Measurements from ENCODE around the gene COPB1.

Gene COPB1

GRCh38 chr11:14435717-14436512 is 63.7 kb downstream of the COPB1 start:
- H3K79me2 ChIP-seq (ENCODE audit: control insufficient read depth, insufficient read depth, low read length, unreplicated experiment): no peaks in the 10 kb centered on the region
- peaks cover 9% of the 10 kb centered on the region; the same call in 1 of the 2 replicates for H3K36me3 ChIP-seq (ENCODE audit: insufficient read depth, low read length)
- H3K27me3 ChIP-seq (ENCODE audit: insufficient read depth, low read length): no peaks in the 10 kb centered on the region
- no peak overlapping the region for H3K4me3 ChIP-seq (ENCODE audit: low read depth, low read length)
- no peak overlapping the region for H3K27ac ChIP-seq (ENCODE audit: low read depth, low read length)
- H3K4me1 ChIP-seq (ENCODE audit: control insufficient read depth, insufficient read depth, low read length, unreplicated experiment): no peaks in the 10 kb centered on the region
- no peak overlapping the region for H2AFZ ChIP-seq (ENCODE audit: low read length, unreplicated experiment)

GRCh38 chr11:14425621-14426020 is 74.0 kb downstream of the COPB1 start:
- H3K27me3 ChIP-seq (ENCODE audit: insufficient read depth, low read length): no peaks in the 10 kb centered on the region
- H3K4me3 ChIP-seq (ENCODE audit: low read depth, low read length): no peak overlapping the region
- H3K27ac ChIP-seq (ENCODE audit: low read depth, low read length): no peak overlapping the region
- H2AFZ ChIP-seq (ENCODE audit: low read length, unreplicated experiment): no peak overlapping the region
- H3K4me1 ChIP-seq (ENCODE audit: control insufficient read depth, insufficient read depth, low read length, unreplicated experiment): peaks cover 39% of the 10 kb centered on the region
- no peaks in the 10 kb centered on the region for H3K79me2 ChIP-seq (ENCODE audit: control insufficient read depth, insufficient read depth, low read length, unreplicated experiment)
- no peaks in the 10 kb centered on the region for H3K36me3 ChIP-seq (ENCODE audit: insufficient read depth, low read length)

DNA sequence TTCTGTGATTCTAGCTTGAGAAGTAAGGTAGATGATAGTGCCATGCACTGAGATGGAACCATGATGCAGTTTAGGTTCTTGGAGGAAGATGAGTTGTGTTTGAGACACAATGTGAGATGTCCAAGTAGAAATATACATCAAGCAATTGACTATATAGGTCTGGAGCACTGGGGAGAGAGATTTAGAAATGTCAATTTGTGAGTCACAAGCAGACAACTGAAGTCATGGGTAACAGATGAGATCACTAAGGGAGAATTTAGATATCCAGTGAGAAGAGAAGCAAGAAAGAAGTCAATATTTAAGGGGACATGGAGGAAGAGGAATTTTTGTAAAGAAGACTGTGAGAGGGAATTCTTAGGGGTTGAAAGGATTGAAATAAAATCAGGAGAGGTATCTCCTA is 75.5 kb downstream of the COPB1 start:
- H2AFZ ChIP-seq (ENCODE audit: low read length, unreplicated experiment): peak overlapping the region; percentile 39
- H3K4me1 ChIP-seq (ENCODE audit: control insufficient read depth, insufficient read depth, low read length, unreplicated experiment): peaks cover 46% of the 10 kb centered on the region
- peak overlapping the region; percentile 93 for H3K27ac ChIP-seq (ENCODE audit: low read depth, low read length)
- H3K36me3 ChIP-seq (ENCODE audit: insufficient read depth, low read length): no peaks in the 10 kb centered on the region
- H3K4me3 ChIP-seq (ENCODE audit: low read depth, low read length): peak overlapping the region; percentile 22; the same call in 1 of the 2 replicates
- H3K79me2 ChIP-seq (ENCODE audit: control insufficient read depth, insufficient read depth, low read length, unreplicated experiment): no peaks in the 10 kb centered on the region
- no peaks in the 10 kb centered on the region for H3K27me3 ChIP-seq (ENCODE audit: insufficient read depth, low read length)

GRCh38 chr11:14423633-14424032 is 76.0 kb downstream of the COPB1 start:
- Histone ChIP-seq H3K4me3 (ENCODE audit: low read depth, low read length) (peak overlapping the region; percentile 22; the same call in 1 of the 2 replicates), H3K27ac (ENCODE audit: low read depth, low read length) (peak overlapping the region; percentile 93), H3K36me3 (ENCODE audit: insufficient read depth, low read length) (no peaks in the 10 kb centered on the region), H2AFZ (ENCODE audit: low read length, unreplicated experiment) (peak overlapping the region; percentile 39), H3K27me3 (ENCODE audit: insufficient read depth, low read length) (no peaks in the 10 kb centered on the region), H3K4me1 (ENCODE audit: control insufficient read depth, insufficient read depth, low read length, unreplicated experiment) (peaks cover 48% of the 10 kb centered on the region), H3K79me2 (ENCODE audit: control insufficient read depth, insufficient read depth, low read length, unreplicated experiment) (no peaks in the 10 kb centered on the region)

GRCh38 chr11:14422814-14423182 is 76.8 kb downstream of the COPB1 start:
- H3K36me3 ChIP-seq (ENCODE audit: insufficient read depth, low read length): no peaks in the 10 kb centered on the region
- H2AFZ ChIP-seq (ENCODE audit: low read length, unreplicated experiment): no peak overlapping the region
- peaks cover 51% of the 10 kb centered on the region for H3K4me1 ChIP-seq (ENCODE audit: control insufficient read depth, insufficient read depth, low read length, unreplicated experiment)
- peak overlapping the region; percentile 93 for H3K27ac ChIP-seq (ENCODE audit: low read depth, low read length)
- H3K27me3 ChIP-seq (ENCODE audit: insufficient read depth, low read length): no peaks in the 10 kb centered on the region
- no peaks in the 10 kb centered on the region for H3K79me2 ChIP-seq (ENCODE audit: control insufficient read depth, insufficient read depth, low read length, unreplicated experiment)
- H3K4me3 ChIP-seq (ENCODE audit: low read depth, low read length): peak overlapping the region; percentile 19; the same call in 1 of the 2 replicates

- peaks cover 56% of the 10 kb centered on the region for H3K4me1 ChIP-seq (ENCODE audit: control insufficient read depth, insufficient read depth, low read length, unreplicated experiment)
- no peak overlapping the region for H2AFZ ChIP-seq (ENCODE audit: low read length, unreplicated experiment)
- peak overlapping the region; percentile 93 for H3K27ac ChIP-seq (ENCODE audit: low read depth, low read length)
- no peaks in the 10 kb centered on the region for H3K79me2 ChIP-seq (ENCODE audit: control insufficient read depth, insufficient read depth, low read length, unreplicated experiment)
- H3K36me3 ChIP-seq (ENCODE audit: insufficient read depth, low read length): no peaks in the 10 kb centered on the region
- no peaks in the 10 kb centered on the region for H3K27me3 ChIP-seq (ENCODE audit: insufficient read depth, low read length)
- H3K4me3 ChIP-seq (ENCODE audit: low read depth, low read length): peak overlapping the region; percentile 19; the same call in 1 of the 2 replicates
These were observed 77.4 kb downstream of the COPB1 start for GRCh38 chr11:14422052-14422813.

DNA sequence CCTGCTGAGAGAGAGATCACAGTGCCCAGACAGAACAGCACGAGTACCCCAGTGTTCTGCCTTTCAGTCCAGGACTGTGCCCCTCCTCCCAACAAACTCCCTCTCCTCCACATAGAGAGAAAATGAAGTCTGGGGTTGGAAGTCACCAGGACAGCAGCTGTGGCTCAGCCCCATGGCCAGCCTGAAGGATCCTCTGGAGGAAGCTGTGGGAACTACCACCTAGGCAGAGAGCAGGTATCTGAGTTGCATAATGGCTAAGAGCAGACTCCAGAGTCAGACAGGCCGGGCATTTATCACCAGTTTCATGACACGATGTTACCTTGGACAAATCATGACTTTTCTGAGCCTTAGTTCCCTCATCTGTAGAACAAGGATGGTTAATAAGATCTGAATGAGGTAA is 79.4 kb downstream of the COPB1 start:
- H3K27me3 ChIP-seq (ENCODE audit: insufficient read depth, low read length): no peaks in the 10 kb centered on the region
- H3K36me3 ChIP-seq (ENCODE audit: insufficient read depth, low read length): no peaks in the 10 kb centered on the region
- peaks cover 62% of the 10 kb centered on the region for H3K4me1 ChIP-seq (ENCODE audit: control insufficient read depth, insufficient read depth, low read length, unreplicated experiment)
- no peak overlapping the region for H2AFZ ChIP-seq (ENCODE audit: low read length, unreplicated experiment)
- no peak overlapping the region for H3K27ac ChIP-seq (ENCODE audit: low read depth, low read length)
- H3K79me2 ChIP-seq (ENCODE audit: control insufficient read depth, insufficient read depth, low read length, unreplicated experiment): no peaks in the 10 kb centered on the region
- H3K4me3 ChIP-seq (ENCODE audit: low read depth, low read length): no peak overlapping the region

- H2AFZ ChIP-seq (ENCODE audit: low read length, unreplicated experiment): peak overlapping the region; percentile 44
- peaks cover 61% of the 10 kb centered on the region for H3K4me1 ChIP-seq (ENCODE audit: control insufficient read depth, insufficient read depth, low read length, unreplicated experiment)
- no peaks in the 10 kb centered on the region for H3K27me3 ChIP-seq (ENCODE audit: insufficient read depth, low read length)
- H3K27ac ChIP-seq (ENCODE audit: low read depth, low read length): no peak overlapping the region; the same call in 1 of the 2 replicates
- H3K4me3 ChIP-seq (ENCODE audit: low read depth, low read length): no peak overlapping the region
- no peaks in the 10 kb centered on the region for H3K36me3 ChIP-seq (ENCODE audit: insufficient read depth, low read length)
- H3K79me2 ChIP-seq (ENCODE audit: control insufficient read depth, insufficient read depth, low read length, unreplicated experiment): no peaks in the 10 kb centered on the region
These were observed 80.7 kb downstream of the COPB1 start for GRCh38 chr11:14418801-14419417.

GRCh38 chr11:14417617-14418374 is 81.8 kb downstream of the COPB1 start:
- Histone ChIP-seq H3K36me3 (ENCODE audit: insufficient read depth, low read length) (no peaks in the 10 kb centered on the region), H3K4me3 (ENCODE audit: low read depth, low read length) (no peak overlapping the region), H3K27ac (ENCODE audit: low read depth, low read length) (no peak overlapping the region), H2AFZ (ENCODE audit: low read length, unreplicated experiment) (peak overlapping the region; percentile 72), H3K79me2 (ENCODE audit: control insufficient read depth, insufficient read depth, low read length, unreplicated experiment) (no peaks in the 10 kb centered on the region), H3K27me3 (ENCODE audit: insufficient read depth, low read length) (no peaks in the 10 kb centered on the region), H3K4me1 (ENCODE audit: control insufficient read depth, insufficient read depth, low read length, unreplicated experiment) (peaks cover 61% of the 10 kb centered on the region)

DNA sequence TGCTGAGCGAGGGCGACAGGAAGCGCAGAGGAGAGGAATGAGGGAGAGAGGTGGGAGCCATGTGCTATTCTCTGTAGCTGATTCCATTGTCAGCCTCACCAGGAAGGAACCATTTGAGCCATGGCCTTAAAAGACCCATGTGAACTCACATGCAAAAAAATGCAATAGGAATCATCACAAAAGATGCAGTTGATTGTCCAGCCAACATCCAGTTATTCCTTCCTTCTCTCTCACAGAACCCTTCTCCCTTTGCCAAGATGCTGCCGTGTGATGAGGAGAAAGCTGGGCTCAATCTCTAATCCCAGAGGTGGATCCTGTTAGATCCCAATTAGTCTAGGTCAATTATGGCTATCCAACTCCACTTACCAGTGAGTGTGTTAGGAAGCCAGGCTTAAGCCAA is 82.4 kb downstream of the COPB1 start:
- Histone ChIP-seq H3K27me3 (ENCODE audit: insufficient read depth, low read length) (no peaks in the 10 kb centered on the region), H2AFZ (ENCODE audit: low read length, unreplicated experiment) (peak overlapping the region; percentile 72), H3K4me3 (ENCODE audit: low read depth, low read length) (no peak overlapping the region), H3K27ac (ENCODE audit: low read depth, low read length) (no peak overlapping the region), H3K4me1 (ENCODE audit: control insufficient read depth, insufficient read depth, low read length, unreplicated experiment) (peaks cover 63% of the 10 kb centered on the region), H3K79me2 (ENCODE audit: control insufficient read depth, insufficient read depth, low read length, unreplicated experiment) (no peaks in the 10 kb centered on the region), H3K36me3 (ENCODE audit: insufficient read depth, low read length) (no peaks in the 10 kb centered on the region)

Measured in ACC112 (cell line).